GM21360 (cell line): Measurements from ENCODE around the gene CHSY1.
"Not testable (repeated sequence)": the region's sequence is repeated elsewhere in the genome, so short reads cannot be mapped to it uniquely, and the experiment has no call there.

Experiments
- ATAC-seq: cut with Tn5 transposase; IDR thresholded peaks from one replicate; pipeline ENCODE4 v1.9.1; 2021; ENCODE audit warnings: mild to moderate bottlenecking, moderate library complexity; ENCODE audit not compliant: unreplicated experiment

The CHSY1 gene

GRCh38 chr15:101246391-101246790 is 5.5 kb downstream of the CHSY1 start:
- no peak for ATAC-seq

GRCh38 chr15:101244889-101245668 is 6.8 kb downstream of the CHSY1 start:
- ATAC-seq = no peak

- no peak for ATAC-seq
Observed at GRCh38 chr15:101244036-101244781, 7.6 kb downstream of the CHSY1 start.

GRCh38 chr15:101243420-101243819 is 8.4 kb downstream of the CHSY1 start:
- no peak for ATAC-seq

- ATAC-seq = no peak
Observed at GRCh38 chr15:101242999-101243336, 8.9 kb downstream of the CHSY1 start.

GRCh38 chr15:101242160-101242998 is 9.5 kb downstream of the CHSY1 start:
- ATAC-seq = no peak

GRCh38 chr15:101240358-101240757 is 11.5 kb downstream of the CHSY1 start:
- no peak for ATAC-seq

GRCh38 chr15:101239724-101240136 is 12.1 kb downstream of the CHSY1 start:
- ATAC-seq = no peak

- ATAC-seq = no peak
Observed at GRCh38 chr15:101237251-101237650, 14.6 kb downstream of the CHSY1 start.

GRCh38 chr15:101233651-101234280 is 18.1 kb downstream of the CHSY1 start:
- no peak for ATAC-seq

GRCh38 chr15:101232677-101233076 is 19.2 kb downstream of the CHSY1 start:
- no peak for ATAC-seq

GRCh38 chr15:101228313-101228712 is 23.5 kb downstream of the CHSY1 start:
- ATAC-seq = no peak

GRCh38 chr15:101225658-101226057 is 26.2 kb downstream of the CHSY1 start:
- ATAC-seq = no peak

- ATAC-seq = no peak
Observed at GRCh38 chr15:101221902-101222301, 29.9 kb downstream of the CHSY1 start.

GRCh38 chr15:101220060-101220459 is 31.8 kb downstream of the CHSY1 start:
- ATAC-seq = no peak

GRCh38 chr15:101219441-101219840 is 32.4 kb downstream of the CHSY1 start:
- no peak for ATAC-seq

GRCh38 chr15:101217446-101217845 is 34.4 kb downstream of the CHSY1 start:
- no peak for ATAC-seq

GRCh38 chr15:101216100-101216499 is 35.7 kb downstream of the CHSY1 start:
- no peak for ATAC-seq

- ATAC-seq = no peak
Observed at GRCh38 chr15:101215681-101216080, 36.2 kb downstream of the CHSY1 start.

- not testable (repeated sequence) for ATAC-seq
Observed at GRCh38 chr15:101214435-101215097, 37.3 kb downstream of the CHSY1 start.
